HepG2 (cell line): ENCODE results near the gene CLDN15. TPM values are rescaled to one million over a fixed set of nuclear protein-coding genes. Genes with fewer than 3 reads are reported as not detected.

ENCODE experiments used
- ELF3 ChIP-seq: IDR thresholded peaks from 2 replicates; pipeline ENCODE4 v1.6.1; 2016; ENCODE audit warnings: missing genetic modification reagents, missing compliant biosample characterization
- GFI1 ChIP-seq: sonication (generic); formaldehyde crosslinking; IDR thresholded peaks from 2 replicates; pipeline ENCODE4 v1.5.0; 2020; ENCODE audit warnings: missing genetic modification reagents, mild to moderate bottlenecking, borderline replicate concordance
- GMEB1 ChIP-seq: sonication (generic); formaldehyde crosslinking; IDR thresholded peaks from 2 replicates; pipeline ENCODE4 v1.5.1; 2020; ENCODE audit warnings: missing genetic modification reagents, mild to moderate bottlenecking, borderline replicate concordance
- HMGXB4 ChIP-seq, 2 experiments: sonication (generic) in 1 of 2; formaldehyde crosslinking in 1 of 2; IDR thresholded peaks; 2 replicates each; pipeline versions ENCODE4 v1.4.0 to v1.6.1; 2018 to 2020; ENCODE audit warnings: missing genetic modification reagents in 2 of 2, borderline replicate concordance in 1 of 2, low read depth in 1 of 2, mild to moderate bottlenecking in 1 of 2, missing biosample characterization in 1 of 2
- NFE2L1 ChIP-seq: sonication (generic); formaldehyde crosslinking; IDR thresholded peaks from 2 replicates; pipeline ENCODE4 v1.4.0; 2020; ENCODE audit warnings: missing genetic modification reagents, mild to moderate bottlenecking, borderline replicate concordance
- RXRA ChIP-seq: sonication (generic); formaldehyde crosslinking; IDR thresholded peaks from 2 replicates; pipeline ENCODE4 v1.5.1; 2020; ENCODE audit warnings: missing genetic modification reagents
- THAP11 ChIP-seq: IDR thresholded peaks from 2 replicates; pipeline ENCODE4 v1.6.1; 2016; ENCODE audit warnings: missing biosample characterization, missing genetic modification reagents
- ZFP37 ChIP-seq: sonication (generic); formaldehyde crosslinking; IDR thresholded peaks from 2 replicates; pipeline ENCODE4 v1.4.0; 2020; ENCODE audit warnings: missing genetic modification reagents, borderline replicate concordance
- ZFX ChIP-seq: sonication (generic); formaldehyde crosslinking; IDR thresholded peaks from 2 replicates; pipeline ENCODE4 v1.4.0; 2020; ENCODE audit warnings: mild to moderate bottlenecking, low read depth, missing genetic modification reagents, moderate library complexity
- ZNF260 ChIP-seq: sonication (generic); formaldehyde crosslinking; IDR thresholded peaks from 2 replicates; pipeline ENCODE4 v1.4.0; 2020; ENCODE audit warnings: missing genetic modification reagents, low read depth, mild to moderate bottlenecking, borderline replicate concordance
- ZNF318 ChIP-seq: sonication (generic); formaldehyde crosslinking; IDR thresholded peaks from 2 replicates; pipeline ENCODE4 v1.4.0; 2020; ENCODE audit warnings: mild to moderate bottlenecking, missing genetic modification reagents
- ZNF629 ChIP-seq: sonication (generic); formaldehyde crosslinking; conservative IDR thresholded peaks from 2 replicates; pipeline ENCODE4 v1.5.0; 2020; ENCODE audit warnings: missing genetic modification reagents
- ZNF770 ChIP-seq: sonication (generic); formaldehyde crosslinking; IDR thresholded peaks from 2 replicates; pipeline ENCODE4 v1.5.0; 2020; ENCODE audit warnings: mild to moderate bottlenecking, missing genetic modification reagents
- polyA plus RNA-seq, 8 experiments: library from polyadenylated mRNA; depleted of rRNA in 3 of 8; stranded (reverse) in 7 of 8; unstranded in 1 of 8; fragments of >200 nt; fragmentation: Illumina TruSeq in 4 of 8; extraction: Trizol in 4 of 8; gene quantifications; 2 replicates each; pipeline versions ENCODE4 v1.2.1 to v1.2.3, GENCODE V29; 2011 to 2016; ENCODE audit warnings: low read depth in 4 of 8, missing spikeins in 1 of 8, mixed read lengths in 1 of 8; ENCODE audit not compliant: insufficient read depth in 1 of 8
- total RNA-seq, 5 experiments: library from RNA; depleted of rRNA; stranded (reverse); fragments of >200 nt; fragmentation: Illumina TruSeq; extraction: Trizol; gene quantifications; 2 replicates each; pipeline ENCODE4 v1.2.3, GENCODE V29; 2016; ENCODE audit warnings: low read depth in 1 of 5

CLDN15 gene
- total and polyA plus RNA-seq, 2 of the 13 experiments (the other 11 are each of a cell fraction or from before 2014, with no cell fraction given): 7.1 to 17.8 TPM

GRCh38 chr7:101244375-101245146, 7.0 kb upstream of the CLDN15 start, which contains the start of gene FIS1 (continued):
- no peak for TF ChIP-seq ZNF318
- TF ChIP-seq NFE2L1: no peak
- peak; percentile 76 for TF ChIP-seq GMEB1 (CRISPR knock-in tag)
- peak; percentile 44; the same call in 1 of the 2 replicates for TF ChIP-seq ELF3 (CRISPR knock-in tag)
- peak; percentile 77 for TF ChIP-seq RXRA (CRISPR knock-in tag)
- TF ChIP-seq ZFX: peak; percentile 97
- no peak; the same call in 1 of the 2 replicates for TF ChIP-seq ZNF629 (CRISPR knock-in tag)
- TF ChIP-seq GFI1 (CRISPR knock-in tag): 0 out of 2 replicates have a peak, but pooled peaks have one; percentile 45
- TF ChIP-seq ZNF260 (CRISPR knock-in tag): 0 out of 2 replicates have a peak, but pooled peaks have one; percentile 43
- peak; percentile 99 for TF ChIP-seq THAP11 (CRISPR knock-in tag)
- TF ChIP-seq ZFP37 (CRISPR knock-in tag): no peak
- peak in 1 of 2 experiments; percentile 83 for TF ChIP-seq HMGXB4 (CRISPR knock-in tag; IDR thresholded peaks at IDR 0.05; ENCODE audit: borderline replicate concordance in 1 of 2, low read depth in 1 of 2)
- peak; percentile 80 for TF ChIP-seq ZNF770 (CRISPR knock-in tag)
